UCSD-AML1 (cell line): ENCODE measurements around the gene P2RX4.
"Not testable (repeated sequence)": the region's sequence is repeated elsewhere in the genome, so short reads cannot be mapped to it uniquely, and the experiment has no call there.

ENCODE experiments used
- DNase-seq: peaks from one replicate; lab custom pipeline; 2025; ENCODE audit not compliant: unreplicated experiment; lab: John Stamatoyannopoulos, UW

P2RX4 gene

DNA sequence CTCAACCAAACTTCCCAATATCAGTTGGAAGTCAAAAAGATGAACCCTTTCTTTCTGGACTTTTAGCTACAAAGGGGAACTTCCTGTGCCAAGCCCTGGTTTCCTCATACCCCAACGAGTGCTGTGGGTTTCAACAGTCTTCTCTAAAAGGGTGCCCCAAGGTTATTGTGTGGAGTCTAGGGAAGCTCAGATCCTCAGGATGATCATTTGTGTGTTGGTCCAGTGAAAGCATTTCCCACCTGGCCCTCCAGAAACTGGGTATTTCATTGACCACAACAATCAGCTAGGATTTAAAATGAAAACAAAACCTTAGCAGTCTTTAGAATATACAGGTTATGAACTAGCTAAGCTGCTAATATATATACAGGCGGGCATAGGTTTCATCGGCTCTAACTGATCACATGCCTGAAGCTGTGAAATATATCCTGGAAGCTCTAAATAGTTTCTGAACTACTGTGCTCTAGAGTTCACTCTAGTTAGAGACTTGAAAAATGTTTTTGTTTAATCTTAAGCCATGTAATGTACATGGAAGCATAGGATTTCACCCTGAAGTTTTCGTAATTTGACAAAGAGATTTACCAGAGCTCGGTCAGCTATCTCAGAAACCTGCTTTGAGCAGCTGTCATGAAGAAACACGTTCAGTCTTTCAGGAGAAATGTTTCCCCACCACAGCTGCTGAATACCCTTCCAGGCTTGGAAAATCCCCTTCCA is 29.6 kb downstream of the P2RX4 start:
- no peak for DNase-seq

DNA sequence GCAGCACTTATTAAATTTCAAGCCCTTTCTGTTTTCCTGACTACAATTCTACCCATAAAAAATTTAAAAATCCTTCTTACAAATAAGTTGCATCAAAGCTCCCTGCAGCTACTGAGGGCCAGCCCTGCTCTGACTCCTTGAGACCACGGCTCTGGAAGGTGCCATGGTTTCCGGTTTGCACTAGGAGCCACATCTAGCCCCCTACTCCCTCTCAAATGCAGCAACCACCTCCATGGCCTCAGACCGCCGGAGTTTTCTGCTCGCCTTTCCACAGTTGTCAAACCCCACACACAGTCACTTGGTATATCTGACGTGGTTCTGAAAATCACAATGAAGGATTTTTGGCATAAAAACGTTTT is 30.1 kb downstream of the P2RX4 start:
- no peak for DNase-seq

DNA sequence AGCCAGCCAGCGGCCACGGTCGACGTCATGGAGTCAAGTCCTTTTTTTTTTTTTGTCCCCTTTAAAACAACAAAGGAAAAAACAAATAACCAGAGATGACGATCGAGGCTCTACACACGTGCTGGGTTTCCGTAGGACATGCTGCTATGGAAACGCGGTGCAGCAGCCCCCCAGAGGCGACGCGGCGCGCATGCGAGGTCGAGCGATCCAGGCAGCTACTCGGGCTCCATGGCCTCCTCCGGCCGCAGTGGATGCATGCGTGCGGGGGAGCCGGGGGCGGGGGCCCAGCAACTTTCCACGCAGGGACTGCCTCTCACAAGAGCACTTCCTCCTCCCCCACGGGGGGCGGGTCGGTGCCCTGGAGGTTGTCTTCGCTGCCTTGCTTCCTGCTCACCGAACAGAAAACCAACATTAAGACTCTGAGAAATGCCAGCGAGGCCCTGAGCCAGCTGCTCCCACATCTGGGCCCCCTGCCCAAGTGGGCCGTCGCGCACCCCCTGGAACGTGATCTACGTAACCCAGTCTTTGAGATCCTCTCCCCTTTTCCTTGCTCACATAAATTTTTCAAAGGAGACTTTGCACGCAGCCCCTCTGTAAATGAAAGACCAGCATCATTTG is 30.7 kb downstream of the P2RX4 start:
- DNase-seq, result peak; percentile 66

DNA sequence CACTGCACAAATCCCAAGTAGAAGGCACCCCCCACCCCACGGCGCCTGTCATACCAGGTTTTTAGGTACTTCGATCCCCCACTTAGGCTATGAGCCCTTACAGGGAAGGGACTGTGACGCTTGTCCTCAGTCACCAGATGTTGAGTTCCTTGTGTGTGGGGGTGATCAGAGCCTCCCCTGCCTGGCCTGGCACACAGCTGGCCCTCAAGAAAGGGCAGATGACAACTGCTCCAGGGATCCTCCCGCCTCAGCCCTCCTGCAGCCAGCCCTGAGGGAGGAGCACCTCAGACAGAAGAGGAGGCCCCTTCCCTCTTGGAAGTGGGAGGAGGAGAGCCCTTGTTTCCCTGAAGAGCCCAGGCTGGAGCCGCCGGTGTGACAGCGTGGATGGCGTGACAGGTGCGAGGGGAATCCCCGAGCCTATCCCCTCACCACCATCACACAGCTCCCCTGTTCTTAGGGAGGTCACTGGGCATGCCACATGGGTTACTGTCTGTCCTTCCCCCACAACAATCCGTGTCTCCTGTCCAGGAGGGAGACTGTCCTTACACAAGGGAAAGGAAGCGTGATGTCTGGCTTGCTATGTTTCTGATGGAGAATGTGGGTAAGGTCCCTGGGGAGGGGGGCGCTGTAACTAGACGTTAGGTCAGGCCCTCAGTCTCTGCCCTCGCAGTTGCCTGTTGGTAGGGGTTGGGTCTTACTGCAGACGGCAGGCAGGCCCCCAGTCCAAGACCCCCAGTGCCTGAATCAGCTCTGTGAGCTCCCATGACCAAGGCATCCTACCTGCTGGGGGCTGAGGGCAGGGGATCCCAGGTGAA is 31.4 kb downstream of the P2RX4 start:
- DNase-seq, result no peak

DNA sequence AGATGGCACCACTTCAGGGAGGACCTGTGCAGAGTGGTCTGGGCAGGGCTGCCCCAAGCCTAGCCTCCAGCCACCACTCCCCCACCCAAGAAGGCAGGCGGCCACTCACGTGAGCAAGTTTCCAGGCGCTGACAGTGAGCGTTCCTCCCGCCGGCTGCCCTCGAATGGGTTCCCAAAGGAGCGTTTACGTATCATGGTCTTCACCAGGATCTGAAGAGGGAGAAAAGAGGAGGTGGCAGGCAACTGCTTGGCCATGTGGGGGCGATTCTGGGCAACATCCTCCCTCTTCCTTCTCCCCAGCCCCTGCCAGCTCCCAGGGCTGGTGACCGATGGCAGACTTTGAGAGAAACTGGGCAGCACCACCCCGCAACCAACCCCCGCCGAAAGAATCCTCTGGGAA is 35.1 kb downstream of the P2RX4 start:
- DNase-seq, result no peak

DNA sequence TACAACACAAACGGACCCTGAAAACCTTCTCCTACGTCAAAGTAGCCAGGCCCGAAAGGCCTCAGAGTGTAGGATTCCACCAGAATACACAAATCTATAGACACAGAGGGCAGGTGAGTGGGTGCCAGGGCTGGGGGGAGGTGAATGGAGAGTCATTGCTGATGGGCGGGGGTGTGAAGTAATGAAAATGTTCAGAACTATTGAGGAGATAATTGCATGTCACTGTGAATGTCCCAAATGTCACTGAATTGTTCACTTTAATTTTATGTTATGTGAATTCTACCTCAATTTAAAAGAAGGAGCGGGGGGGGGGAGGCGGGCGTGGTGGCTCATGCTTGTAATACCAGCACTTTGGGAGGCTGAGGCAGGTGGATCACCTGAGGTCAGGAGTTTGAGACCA is 36.0 kb downstream of the P2RX4 start:
- DNase-seq, result no peak

DNA sequence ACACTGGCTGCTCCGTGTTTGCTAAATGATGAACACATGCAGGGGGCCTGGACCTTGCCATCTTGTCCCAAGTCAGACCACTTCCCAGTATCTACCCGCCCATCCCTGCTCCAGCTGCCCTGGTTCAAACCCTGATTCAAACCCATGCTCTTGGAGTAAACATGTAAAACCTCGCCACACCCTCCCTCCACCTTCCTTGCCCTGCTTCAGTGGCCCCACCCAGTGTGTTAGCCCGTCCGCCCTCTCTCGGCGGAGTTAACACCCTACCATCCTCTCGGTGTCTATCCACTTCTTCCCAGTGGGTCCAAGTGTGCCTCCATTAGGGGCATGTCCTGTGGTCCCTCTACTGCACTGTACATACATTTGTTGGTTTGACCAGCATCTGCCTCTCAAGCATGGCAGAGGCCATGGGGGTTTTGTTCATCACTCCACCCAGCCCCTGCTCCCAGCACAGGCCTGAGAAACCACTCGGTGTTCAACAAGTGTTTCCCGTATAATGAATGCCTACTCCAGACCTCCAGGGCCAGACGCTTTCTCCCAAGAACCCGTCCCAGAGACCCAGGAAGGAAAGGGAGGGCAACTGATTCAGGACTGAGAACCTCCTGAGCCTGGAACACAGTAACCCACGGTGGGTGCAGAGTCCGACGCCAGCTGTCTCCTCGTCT is 37.1 kb downstream of the P2RX4 start:
- no peak for DNase-seq

DNA sequence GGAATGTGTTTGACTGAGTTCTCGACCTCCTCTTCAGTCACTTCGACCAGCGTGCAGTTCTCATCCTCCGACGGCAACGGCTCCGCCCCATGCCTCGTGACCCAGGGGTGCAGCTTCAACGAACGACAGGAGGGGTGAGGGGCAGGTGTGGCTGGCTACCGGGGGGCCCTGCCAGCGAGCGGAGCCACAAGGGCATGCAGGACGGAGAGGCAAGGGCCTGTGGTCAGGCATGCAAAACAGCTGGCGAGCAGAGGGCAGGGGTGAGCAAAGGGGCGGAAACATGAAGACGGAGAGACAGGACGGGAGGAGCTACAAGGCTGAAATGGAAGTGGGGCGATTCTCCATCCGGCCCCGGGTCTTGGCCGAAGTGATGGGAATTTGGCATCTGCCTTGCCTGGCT is 38.7 kb downstream of the P2RX4 start:
- no peak for DNase-seq

DNA sequence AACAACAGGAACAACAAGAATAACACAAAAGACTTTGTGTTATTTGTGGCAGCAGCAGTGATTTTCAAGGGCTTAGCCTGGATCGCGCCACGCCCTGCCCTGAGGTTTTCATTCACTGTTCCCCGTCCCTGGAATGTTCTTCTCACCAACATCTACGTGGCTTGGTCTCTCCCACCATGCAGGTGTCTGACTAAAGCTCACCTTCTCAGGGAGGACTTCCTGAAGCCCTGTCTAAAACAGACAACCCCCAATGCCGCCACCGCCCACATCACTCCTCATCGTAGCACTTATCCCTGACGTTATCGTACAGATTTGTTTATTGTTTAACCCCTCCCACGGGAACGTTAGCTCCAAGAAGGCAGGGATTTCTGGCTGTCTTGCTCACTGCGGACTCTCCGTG is 40.4 kb downstream of the P2RX4 start:
- DNase-seq, result no peak

DNA sequence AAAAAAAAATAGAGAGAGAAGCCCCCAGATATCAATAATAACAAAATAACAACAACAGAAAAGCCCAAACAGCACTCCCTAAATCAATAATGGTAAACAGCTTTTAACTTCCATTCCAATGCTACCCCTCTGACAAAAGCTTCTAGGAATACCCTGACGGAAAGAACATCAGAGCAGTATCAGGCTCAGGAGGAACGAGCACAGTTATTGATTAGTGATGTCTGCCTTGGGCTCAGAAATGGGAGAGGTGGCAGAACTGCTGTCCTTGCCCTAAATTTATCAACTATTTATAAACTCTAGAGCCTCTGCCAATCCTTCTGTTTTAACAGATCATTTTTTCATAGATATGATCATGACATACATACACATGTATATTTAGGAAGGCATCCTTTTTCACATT is 41.9 kb downstream of the P2RX4 start:
- no peak for DNase-seq

DNA sequence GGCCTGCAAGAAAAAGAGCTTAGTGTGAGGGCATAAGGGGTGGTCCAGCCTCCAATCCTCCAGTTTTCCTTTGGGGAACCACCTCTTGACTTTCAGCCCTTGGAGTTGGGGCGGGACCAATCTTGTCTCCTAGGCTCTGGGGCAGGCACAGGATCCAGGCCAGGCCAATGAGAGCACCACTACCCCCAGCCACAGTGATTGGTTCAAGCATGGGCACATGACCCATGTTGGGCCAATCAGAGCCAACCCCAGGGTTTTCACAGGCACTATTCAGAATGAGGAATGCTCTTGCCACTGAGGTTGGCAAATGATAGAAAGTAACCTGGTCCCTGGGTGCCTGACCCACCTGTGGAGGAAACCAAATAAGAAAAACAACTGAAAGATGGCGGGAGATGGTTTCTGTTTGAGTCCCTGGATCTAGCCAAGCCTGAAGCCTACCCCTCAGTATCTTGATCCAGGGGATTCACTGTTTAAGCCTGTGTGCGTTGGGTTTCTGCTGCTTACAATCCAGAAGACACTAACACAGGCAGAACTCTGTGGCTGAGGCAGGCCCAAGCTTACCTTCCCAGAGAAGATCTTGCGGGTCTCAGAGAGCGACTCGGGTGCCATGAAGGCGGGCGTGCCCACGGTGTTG is 42.9 kb downstream of the P2RX4 start:
- DNase-seq, result no peak

DNA sequence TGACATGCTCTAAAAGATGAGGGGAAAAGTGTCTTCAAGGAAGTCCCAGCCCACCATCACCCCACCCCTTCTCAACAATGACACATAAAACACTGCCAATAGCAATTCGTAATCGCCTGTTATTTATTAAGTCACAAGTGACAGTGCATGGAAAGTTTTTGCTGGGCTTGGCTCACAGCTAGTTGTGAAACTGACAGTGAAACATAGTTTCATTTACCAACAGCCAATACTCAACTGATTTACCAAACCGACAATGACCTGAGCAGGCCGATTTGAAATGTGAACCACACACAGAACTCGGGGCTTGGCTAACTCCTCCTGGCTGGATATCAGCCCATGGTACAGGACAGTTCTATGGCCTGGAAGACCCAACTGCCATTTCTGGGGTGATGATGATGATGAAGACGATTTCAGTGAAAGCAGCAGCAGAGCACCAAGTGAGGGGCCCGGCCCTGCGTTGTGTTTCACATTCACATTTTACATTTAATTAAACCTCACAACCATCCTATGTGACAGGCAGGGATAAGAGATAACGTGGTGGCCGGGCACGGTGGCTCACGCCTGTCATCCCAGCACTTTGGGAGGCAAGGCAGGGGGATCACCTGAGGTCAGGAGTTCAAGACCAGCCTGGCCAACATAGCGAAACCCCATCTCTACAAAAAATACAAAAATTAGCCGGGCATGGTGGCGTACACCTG is 43.9 kb downstream of the P2RX4 start:
- no peak for DNase-seq

DNA sequence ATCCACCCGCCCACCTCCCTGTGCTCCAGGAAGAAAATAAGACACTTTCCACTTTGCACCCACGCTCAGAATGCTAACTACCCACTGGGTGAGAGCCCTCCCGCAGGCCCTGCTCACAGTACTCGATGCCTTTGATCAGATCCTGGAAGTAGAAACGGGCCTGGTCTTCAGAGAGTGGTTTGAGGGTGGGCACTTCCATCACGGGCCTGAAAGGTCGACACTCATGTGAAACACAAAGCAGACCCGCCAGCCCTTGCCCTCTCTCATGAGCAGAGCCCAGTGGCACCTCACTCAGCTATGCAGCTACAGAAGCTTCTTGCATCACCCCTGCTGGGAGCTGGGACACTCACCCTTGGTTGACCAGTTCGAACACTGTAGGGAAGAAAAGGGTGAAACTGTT is 45.5 kb downstream of the P2RX4 start:
- no peak for DNase-seq

DNA sequence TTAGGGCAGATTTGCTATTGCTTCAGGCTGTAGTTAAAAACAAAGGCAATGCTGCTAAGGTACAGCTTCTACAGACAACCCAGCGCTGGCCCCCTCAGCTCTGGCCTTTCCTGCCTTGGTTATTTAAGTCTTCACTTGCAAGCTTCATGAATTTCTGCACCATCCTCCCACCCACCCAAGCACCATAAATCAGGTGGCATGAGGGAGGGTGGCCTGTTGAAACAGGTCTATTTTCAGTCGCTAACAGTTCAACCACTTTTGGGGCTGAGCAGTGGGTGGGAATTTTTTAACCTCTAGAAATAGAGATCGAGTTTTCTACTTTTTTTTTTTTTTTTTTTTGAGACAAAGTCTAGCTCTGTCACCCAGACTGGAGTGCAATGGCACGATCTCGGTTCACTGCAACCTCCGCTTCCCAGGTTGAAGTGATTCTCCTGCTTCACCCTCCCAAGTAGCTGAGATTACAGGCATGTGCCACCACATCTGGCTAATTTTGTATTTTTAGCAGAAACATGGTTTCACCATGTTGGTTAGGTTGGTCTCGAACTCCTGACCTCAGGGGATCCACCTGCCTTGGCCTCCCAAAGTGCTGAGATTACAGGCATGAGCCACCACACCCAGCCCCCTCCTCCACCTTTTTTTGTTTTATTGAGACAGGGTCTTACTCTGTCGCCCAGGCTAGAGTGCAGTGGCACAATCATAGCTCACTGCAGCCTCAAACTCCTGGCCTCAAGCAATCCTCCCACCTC is 47.9 kb downstream of the P2RX4 start:
- DNase-seq, result not testable (repeated sequence)

DNA sequence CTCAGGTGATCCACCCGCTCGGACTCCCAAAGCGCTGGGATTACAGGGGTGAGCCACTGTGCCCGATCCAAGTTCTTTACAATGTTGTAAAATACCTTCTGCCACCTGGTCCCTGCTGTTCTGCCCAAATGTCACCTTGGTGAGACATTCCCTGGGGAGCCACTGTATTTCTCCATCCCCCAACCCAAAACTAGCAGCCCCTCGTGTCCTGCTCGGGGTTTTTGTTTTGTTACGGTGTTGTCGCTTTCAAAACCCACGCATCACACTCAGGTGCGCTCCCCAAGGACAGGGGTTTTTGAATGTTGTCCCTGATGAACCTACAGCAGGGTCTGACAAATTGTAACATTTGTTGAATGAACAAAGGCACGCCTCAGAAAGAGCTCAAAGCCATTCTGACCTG is 49.1 kb downstream of the P2RX4 start:
- no peak for DNase-seq

DNA sequence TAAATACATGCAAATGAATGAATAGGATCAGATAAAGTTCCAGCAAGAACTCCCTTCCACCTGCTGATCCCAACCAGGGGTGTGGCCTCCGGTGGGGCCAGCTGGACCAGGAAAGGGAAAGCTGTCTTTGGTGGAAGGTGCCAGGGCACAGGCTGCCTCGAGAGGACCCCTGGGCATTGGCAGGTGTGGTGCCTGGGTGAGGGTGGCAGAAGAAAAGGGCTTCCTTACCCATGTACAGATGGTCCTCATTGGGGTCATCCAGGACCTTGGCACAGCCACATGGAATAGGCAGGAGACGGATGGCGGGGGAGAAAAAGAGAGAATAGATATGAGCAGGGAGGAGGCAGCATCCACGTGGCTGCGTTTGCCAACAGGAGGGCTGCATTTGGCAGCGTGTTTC is 50.2 kb downstream of the P2RX4 start:
- no peak for DNase-seq

DNA sequence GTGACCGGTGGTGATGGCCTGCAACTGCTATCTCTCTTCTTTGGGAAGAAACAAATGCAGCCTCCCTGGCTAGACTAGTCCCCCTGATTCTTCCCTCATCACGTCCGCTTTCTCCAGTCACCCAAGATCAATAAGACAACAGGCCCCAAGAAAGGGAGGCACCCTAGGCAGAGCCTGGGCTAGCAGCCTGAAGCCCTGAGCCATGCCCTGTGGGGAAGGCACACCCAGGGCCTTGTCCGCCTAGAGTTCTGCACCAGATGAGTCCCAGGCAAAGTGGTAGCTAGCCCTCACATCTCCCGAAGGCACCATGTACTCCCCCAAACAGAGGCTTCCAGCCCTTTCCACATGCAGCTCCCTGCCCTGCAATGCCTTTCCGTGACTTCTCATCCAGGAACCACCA is 51.5 kb downstream of the P2RX4 start:
- no peak for DNase-seq

DNA sequence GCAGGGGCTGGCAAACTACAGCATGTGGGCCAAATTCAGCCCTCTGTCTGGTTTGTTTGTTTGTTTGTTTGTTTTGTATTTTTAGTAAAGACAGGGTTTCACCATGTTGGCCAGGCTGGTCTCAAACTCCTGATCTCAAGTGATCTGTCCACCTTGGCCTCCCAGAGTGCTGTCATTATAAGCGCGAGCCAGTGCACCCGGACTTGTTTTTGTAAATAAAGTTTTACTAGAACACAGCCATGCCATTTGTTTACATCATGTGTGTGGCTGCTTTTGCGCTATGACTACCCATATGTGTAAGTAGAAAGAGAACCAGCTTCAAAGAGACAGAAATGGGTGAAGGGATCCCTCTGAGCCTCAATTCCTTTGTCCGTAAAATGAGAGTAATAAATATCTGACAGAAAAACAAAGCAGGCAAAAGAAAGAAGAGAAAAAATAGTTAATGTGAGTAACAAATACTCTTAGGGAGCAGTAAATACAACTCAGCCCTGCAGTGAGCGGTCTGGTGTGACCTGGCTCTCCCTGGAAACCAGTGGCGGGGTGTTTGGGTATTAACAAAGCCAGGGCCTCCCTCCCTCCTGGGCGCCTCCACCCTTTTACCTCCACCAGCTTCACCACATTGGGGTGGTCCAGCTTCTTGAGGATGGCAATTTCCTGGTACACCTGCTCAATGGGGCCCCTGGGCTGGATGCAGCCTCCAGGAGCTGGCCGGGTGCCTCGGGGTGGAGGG is 53.4 kb downstream of the P2RX4 start:
- no peak for DNase-seq

DNA sequence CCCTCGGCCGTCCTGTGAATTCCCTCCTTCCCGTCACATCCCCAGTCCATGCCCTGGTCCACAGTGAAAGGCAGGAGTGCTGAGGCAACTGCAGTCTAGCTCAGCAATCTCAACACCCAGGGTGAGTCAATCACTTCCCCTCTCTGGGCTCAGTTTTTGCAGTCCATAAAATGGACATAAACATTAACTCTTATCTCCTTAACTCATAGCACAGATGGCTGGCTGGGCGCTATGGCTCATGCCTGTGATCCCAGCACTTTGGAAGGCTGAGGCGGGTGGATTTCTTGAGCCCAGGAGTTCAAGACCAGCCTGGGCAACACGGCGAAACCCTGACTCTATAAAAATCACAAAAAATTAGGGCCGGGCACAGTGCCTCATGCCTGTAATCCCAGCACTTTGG is 54.2 kb downstream of the P2RX4 start:
- DNase-seq, result no peak
